Adrenal gland (tissue), 12 donors: ENCODE results near the gene ABCC6. TPM values are rescaled to one million over a fixed set of nuclear protein-coding genes. Genes with fewer than 3 reads are reported as not detected.
A peak's percentile ranks its signal among the peaks of the same experiment; 100 is the strongest.

Experiments
- DNase-seq, 7 donors: peaks; one replicate each; pipeline ENCODE4 v3.0.0-alpha.2; 2019 to 2020
- H3K27ac ChIP-seq, 5 donors: fragments of 200-600 bp; sonication (generic) in 4 of 5; 1 replicate in 3 of 5; 2 replicates in 2 of 5; pipeline versions ENCODE4 v1.5.1 to v1.8.0; 2016 to 2020; ENCODE audit warnings: mild to moderate bottlenecking in 1 of 5
- H3K27me3 ChIP-seq: fragments of 200-600 bp; 2 replicates; pipeline ENCODE4 v1.8.0; 2021
- H3K36me3 ChIP-seq, 2 donors: fragments of 200-600 bp; replicated peaks in 1 of 2; 1 replicate in 1 of 2; 2 replicates in 1 of 2; pipeline versions ENCODE4 v1.5.1 to v1.8.0; 2018 to 2022
- H3K4me1 ChIP-seq, 2 donors: fragments of 200-600 bp; replicated peaks in 1 of 2; 1 replicate in 1 of 2; 2 replicates in 1 of 2; pipeline versions ENCODE4 v1.5.1 to v1.8.0; 2018 to 2021
- H3K4me3 ChIP-seq, 4 donors: fragments of 200-600 bp; sonication (generic) in 3 of 4; one replicate each; pipeline ENCODE4 v1.5.1; 2016 to 2018
- H3K9me3 ChIP-seq, 3 donors: fragments of 200-600 bp; sonication (generic) in 1 of 3; replicated peaks in 1 of 3; 1 replicate in 2 of 3; 2 replicates in 1 of 3; pipeline versions ENCODE4 v1.5.1 to v1.8.0; 2016 to 2021
- POLR2A ChIP-seq, 2 donors: fragments of 450-650 bp; IDR thresholded peaks; one replicate each; pipeline ENCODE4 v1.6.1; 2017; ENCODE audit warnings: antibody characterized with exemption in 2 of 2, mild to moderate bottlenecking in 2 of 2, moderate library complexity in 1 of 2
- WGBS, 4 donors: extraction: QIAGEN DNeasy Blood & Tissue Kit in 2 of 4; methylation state at CpG; one replicate each; pipeline versions ENCODE4 v1.1.5 to v1.1.7; 2013 to 2017; 5-methylcytosine and 5-hydroxymethylcytosine counted together
- intact Hi-C, 2 donors: fragments of 100-400 bp; cut with DNase I; formaldehyde crosslinking; loops; one replicate each; pipeline versions ENCODE4 v1.14.1 to v1.15.0; 2022 to 2023
- polyA plus RNA-seq, 3 donors: library from polyadenylated mRNA; stranded (reverse); fragments of 200-250 nt in 2 of 3; fragments of 350-450 nt in 1 of 3; fragmentation: Illumina TruSeq in 1 of 3; extraction: RNeasy Lipid Tissue Mini Kit (QIAGEN cat#74804) in 1 of 3; gene quantifications; one replicate each; pipeline ENCODE4 v1.2.3, GENCODE V29; 2013 to 2014
- total RNA-seq, 9 donors: library from RNA; depleted of rRNA in 4 of 9; stranded (reverse); fragments of >200 nt in 4 of 9; fragments of 120-200 nt in 1 of 9; fragmentation: NEBNext Ultra II Directional in 1 of 9; extraction: Animal tissue kit (Norgen Biotek cat#: 25700) in 1 of 9; gene quantifications; one replicate each; pipeline versions ENCODE4 v1.1.0 to v1.2.4, GENCODE V29; 2013 to 2023
- TF ChIP-seq, protein P1 (sequence below), 6 experiments: fragments of 450-650 bp in 4 of 6; fragments of 200-600 bp in 2 of 6; sonication (generic) in 1 of 6; IDR thresholded peaks; 1 replicate in 5 of 6; 2 replicates in 1 of 6; pipeline versions ENCODE4 v1.5.1 to v1.8.0; 2016 to 2021; ENCODE audit warnings: antibody characterized with exemption in 6 of 6, mild to moderate bottlenecking in 2 of 6, moderate library complexity in 1 of 6
- donor health status: healthy with polysubstance abuse.
- donor health status: Bipolar disorder and iron deficiency.
- donor health status: DM: yes; HTN: yes; CAD: no.
- donor health status: DM: no; HTN: no; CAD: no.
- donor health status: DM: no; HTN: no; CAD: no.
- donor health status: DM: yes; HTN: yes; CAD: no.

Gene ABCC6
- total and polyA plus RNA-seq, 12 donors = 0.79 to 32.2 (median 4.5) TPM

DNA sequence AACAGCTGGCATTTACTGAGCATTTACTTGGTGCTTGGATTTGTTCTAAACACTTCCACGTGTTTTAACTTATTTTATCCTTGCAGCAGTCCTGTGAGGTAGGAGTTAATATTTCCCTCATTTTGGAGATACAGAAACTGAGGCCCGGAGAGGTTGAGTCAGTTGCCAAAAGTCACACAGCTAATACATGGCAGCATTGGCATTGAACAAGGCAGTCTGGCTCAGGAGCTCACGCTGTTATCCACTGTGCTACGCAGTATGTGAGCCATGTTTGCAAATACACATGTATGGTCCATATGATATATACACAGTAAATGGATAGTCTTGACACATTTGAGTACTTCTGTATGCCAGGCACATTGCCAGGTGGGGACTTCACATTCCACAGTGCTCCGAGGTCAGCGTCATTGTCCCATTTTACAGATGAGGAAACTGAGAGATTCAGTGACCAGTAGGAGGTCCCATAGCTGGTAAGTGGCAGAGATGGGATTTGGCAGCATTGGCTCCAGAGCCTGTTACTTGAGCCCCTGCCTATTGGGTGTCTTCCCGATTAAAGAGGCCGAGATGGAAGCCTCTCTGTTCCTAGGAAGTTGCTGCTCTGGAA is 110.7 kb downstream of the ABCC6 start:
- no peaks in the 10 kb centered on the region for H3K9me3 ChIP-seq
- TF ChIP-seq, protein P1, sequence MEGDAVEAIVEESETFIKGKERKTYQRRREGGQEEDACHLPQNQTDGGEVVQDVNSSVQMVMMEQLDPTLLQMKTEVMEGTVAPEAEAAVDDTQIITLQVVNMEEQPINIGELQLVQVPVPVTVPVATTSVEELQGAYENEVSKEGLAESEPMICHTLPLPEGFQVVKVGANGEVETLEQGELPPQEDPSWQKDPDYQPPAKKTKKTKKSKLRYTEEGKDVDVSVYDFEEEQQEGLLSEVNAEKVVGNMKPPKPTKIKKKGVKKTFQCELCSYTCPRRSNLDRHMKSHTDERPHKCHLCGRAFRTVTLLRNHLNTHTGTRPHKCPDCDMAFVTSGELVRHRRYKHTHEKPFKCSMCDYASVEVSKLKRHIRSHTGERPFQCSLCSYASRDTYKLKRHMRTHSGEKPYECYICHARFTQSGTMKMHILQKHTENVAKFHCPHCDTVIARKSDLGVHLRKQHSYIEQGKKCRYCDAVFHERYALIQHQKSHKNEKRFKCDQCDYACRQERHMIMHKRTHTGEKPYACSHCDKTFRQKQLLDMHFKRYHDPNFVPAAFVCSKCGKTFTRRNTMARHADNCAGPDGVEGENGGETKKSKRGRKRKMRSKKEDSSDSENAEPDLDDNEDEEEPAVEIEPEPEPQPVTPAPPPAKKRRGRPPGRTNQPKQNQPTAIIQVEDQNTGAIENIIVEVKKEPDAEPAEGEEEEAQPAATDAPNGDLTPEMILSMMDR (IDR thresholded peaks at IDR 0.05) = no peak
- TF ChIP-seq POLR2A (IDR thresholded peaks at IDR 0.05) = no peak
- peaks cover 0 to 50% of the 10 kb centered on the region in 2 donors for H3K36me3 ChIP-seq
- no peaks in the 10 kb centered on the region for H3K4me1 ChIP-seq
- 77 to 86% (median 83%) methylated on average over 7 to 8 of the region's 8 CpGs for WGBS, 4 donors
- no peaks in the 10 kb centered on the region for H3K27me3 ChIP-seq
- H3K4me3 ChIP-seq = no peak overlapping the region
- no peak for DNase-seq
- H3K27ac ChIP-seq = no peak overlapping the region
- intact Hi-C loops = no loop called here

DNA sequence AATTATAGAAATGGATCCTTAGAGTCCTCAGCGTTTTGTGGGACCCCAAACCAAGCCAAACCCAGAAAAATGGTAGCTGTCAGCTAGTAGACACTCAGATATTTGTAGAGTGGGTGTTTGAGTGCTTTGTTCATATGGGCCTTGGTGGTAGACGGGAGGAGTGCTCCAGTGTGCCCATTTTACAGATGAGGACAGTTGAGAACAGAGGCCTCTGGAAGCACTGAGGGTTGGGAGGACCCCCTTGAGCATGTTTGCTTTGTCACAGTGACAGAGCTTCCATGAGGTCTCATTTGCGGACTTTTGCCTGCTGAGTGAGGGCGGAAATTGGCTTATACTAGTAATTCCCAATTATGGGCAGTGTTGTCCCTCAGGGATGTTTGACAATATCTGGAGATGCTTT is 111.7 kb downstream of the ABCC6 start:
- peaks cover 0 to 47% of the 10 kb centered on the region in 2 donors for H3K36me3 ChIP-seq
- 96 to 98% (median 97%) methylated on average over 4 of the region's 4 CpGs for WGBS, 4 donors

DNA sequence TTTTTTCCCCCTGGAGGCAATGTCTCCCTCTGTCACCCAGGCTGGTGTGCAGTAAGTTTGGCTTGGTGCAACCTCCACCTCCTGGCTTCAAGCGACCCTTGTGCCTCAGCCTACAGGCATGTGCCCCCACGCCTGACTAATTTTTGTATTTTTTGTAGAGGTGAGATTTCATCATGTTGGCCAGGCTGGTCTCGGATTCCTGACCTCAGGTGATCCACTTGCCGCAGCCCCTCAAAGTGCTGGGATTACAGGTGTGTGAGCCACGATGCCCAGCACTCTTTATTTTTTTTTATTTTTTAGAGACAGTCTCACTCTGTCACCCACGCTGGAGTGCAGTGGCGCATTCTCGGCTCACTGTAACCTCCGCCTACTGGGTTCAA is 113.2 kb downstream of the ABCC6 start:
- WGBS, 4 donors = 95 to 99% (median 97%) methylated on average over 9 of the region's 9 CpGs
- TF ChIP-seq POLR2A (IDR thresholded peaks at IDR 0.05) = no peak
- TF ChIP-seq, protein P1 (IDR thresholded peaks at IDR 0.05) = no peak
- Histone ChIP-seq H3K4me3 (no peak overlapping the region), H3K27me3 (no peaks in the 10 kb centered on the region), H3K36me3 (peaks cover 0 to 43% of the 10 kb centered on the region in 2 donors), H3K4me1 (no peaks in the 10 kb centered on the region), H3K27ac (no peak overlapping the region), H3K9me3 (no peaks in the 10 kb centered on the region)
- intact Hi-C loops = no loop called here
- DNase-seq = no peak

More for the DNA sequence above, 111.7 kb downstream of the ABCC6 start:
- Histone ChIP-seq H3K4me1 (no peaks in the 10 kb centered on the region), H3K9me3 (no peaks in the 10 kb centered on the region), H3K4me3 (no peak overlapping the region), H3K27ac (no peak overlapping the region), H3K27me3 (no peaks in the 10 kb centered on the region)
- intact Hi-C loops = no loop called here
- TF ChIP-seq, protein P1 (IDR thresholded peaks at IDR 0.05) = no peak
- no peak for TF ChIP-seq POLR2A (IDR thresholded peaks at IDR 0.05)
- DNase-seq = no peak

DNA sequence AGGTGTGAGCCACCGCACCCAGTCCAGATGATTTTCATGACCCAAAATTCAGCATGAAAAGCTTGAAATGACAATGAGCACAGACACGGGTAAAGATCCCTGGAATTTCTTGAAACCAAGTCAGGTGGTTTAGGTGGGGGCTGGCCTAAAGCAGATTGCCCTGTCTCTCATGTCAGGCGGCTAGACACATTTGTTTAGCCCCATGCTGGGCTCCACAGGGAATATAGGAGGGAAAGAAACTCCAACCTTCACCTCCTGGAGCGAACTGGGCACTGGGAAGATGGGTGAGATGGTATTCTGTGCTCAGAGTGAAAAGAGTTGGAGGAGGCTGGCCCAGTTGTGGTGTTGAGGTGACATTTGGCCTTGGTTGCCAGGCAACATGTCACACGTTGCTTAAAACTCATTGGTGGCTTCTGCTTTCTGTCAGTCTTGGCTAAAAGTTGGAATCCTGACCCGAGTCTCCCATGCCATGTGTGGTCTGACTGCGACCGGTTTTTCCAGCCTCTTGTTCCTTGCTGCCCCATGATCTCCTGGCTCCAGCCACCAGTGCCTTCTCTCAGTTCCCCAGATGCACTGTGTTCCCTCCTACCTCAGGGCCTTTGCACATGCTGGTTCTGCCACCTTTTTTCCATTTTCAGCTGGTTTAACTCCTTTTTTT is 113.7 kb downstream of the ABCC6 start:
- no peak overlapping the region for H3K27ac ChIP-seq
- WGBS, 4 donors = 74 to 83% (median 82%) methylated on average over 7 to 8 of the region's 8 CpGs
- TF ChIP-seq POLR2A (IDR thresholded peaks at IDR 0.05) = no peak
- TF ChIP-seq, protein P1 (IDR thresholded peaks at IDR 0.05) = no peak
- H3K4me1 ChIP-seq = no peaks in the 10 kb centered on the region
- no peaks in the 10 kb centered on the region for H3K27me3 ChIP-seq
- intact Hi-C loops = no loop called here
- no peak overlapping the region for H3K4me3 ChIP-seq
- H3K36me3 ChIP-seq = peaks cover 0 to 38% of the 10 kb centered on the region in 2 donors
- no peaks in the 10 kb centered on the region for H3K9me3 ChIP-seq
- DNase-seq = peak in 2 of 7 donors; percentile 27 to 59
